K562 (cell line): ENCODE results near the gene DMD.

ENCODE experiments used
- ASH1L ChIP-seq: fragments of 450-650 bp; IDR thresholded peaks from 2 replicates; pipeline ENCODE4 v1.6.1; 2018; ENCODE audit warnings: borderline replicate concordance, mild to moderate bottlenecking, low read depth; ENCODE audit not compliant: partially characterized antibody
- CEBPB ChIP-seq: fragments of 450-650 bp; IDR thresholded peaks from 2 replicates; pipeline ENCODE4 v1.6.1; 2016; ENCODE audit warnings: missing genetic modification characterization, missing compliant biosample characterization
- EZH2 ChIP-seq: IDR thresholded peaks from 2 replicates; pipeline ENCODE4 v1.6.1; 2012; ENCODE audit warnings: low read depth, mild to moderate bottlenecking, inconsistent platforms, low read length, borderline replicate concordance
- HDGF ChIP-seq: fragments of 450-650 bp; IDR thresholded peaks from 2 replicates; pipeline ENCODE4 v1.6.1; 2016
- HNRNPH1 ChIP-seq: fragments of 200-400 bp; formaldehyde crosslinking; optimal IDR thresholded peaks from 2 replicates; pipeline ENCODE3; 2017; ENCODE audit warnings: low read depth, mild to moderate bottlenecking, low read length, moderate library complexity
- HSF4 ChIP-seq: fragments of 250-450 bp; sonication (Bioruptor Pico); IDR thresholded peaks from 2 replicates; pipeline ENCODE4 v2.1.2; 2022; ENCODE audit warnings: mild to moderate bottlenecking, moderate library complexity, borderline replicate concordance
- MXI1 ChIP-seq: IDR thresholded peaks from 2 replicates; pipeline ENCODE4 v1.6.1; 2011; ENCODE audit warnings: low read depth, mild to moderate bottlenecking, improper control_type of control experiment, low read length
- SMC3 ChIP-seq: conservative IDR thresholded peaks from 2 replicates; pipeline ENCODE4 v1.6.1; 2011; ENCODE audit warnings: low read depth, low read length, improper control_type of control experiment; ENCODE audit not compliant: insufficient read depth
- TF ChIP-seq, protein P1 (sequence below): fragments of 250-450 bp; sonication (Bioruptor Pico); IDR thresholded peaks from 2 replicates; pipeline ENCODE4 v1.8.0; 2022; ENCODE audit warnings: inconsistent platforms
- TF ChIP-seq, protein P2 (sequence below), 3 experiments: IDR thresholded peaks in 2 of 3; conservative IDR thresholded peaks in 1 of 3; 2 replicates each; pipeline ENCODE4 v1.5.1; 2011 to 2012; ENCODE audit warnings: low read length in 3 of 3, mild to moderate bottlenecking in 3 of 3, control low read depth in 2 of 3, improper control_type of control experiment in 1 of 3, inconsistent platforms in 1 of 3, low read depth in 1 of 3, mixed read lengths in 1 of 3, moderate library complexity in 1 of 3; ENCODE audit not compliant: insufficient read depth in 2 of 3
- TF ChIP-seq, protein P3 (sequence below): fragments of 450-650 bp; IDR thresholded peaks from 2 replicates; pipeline ENCODE4 v1.6.1; 2018; ENCODE audit warnings: mild to moderate bottlenecking, low read depth; ENCODE audit not compliant: partially characterized antibody

DNA sequence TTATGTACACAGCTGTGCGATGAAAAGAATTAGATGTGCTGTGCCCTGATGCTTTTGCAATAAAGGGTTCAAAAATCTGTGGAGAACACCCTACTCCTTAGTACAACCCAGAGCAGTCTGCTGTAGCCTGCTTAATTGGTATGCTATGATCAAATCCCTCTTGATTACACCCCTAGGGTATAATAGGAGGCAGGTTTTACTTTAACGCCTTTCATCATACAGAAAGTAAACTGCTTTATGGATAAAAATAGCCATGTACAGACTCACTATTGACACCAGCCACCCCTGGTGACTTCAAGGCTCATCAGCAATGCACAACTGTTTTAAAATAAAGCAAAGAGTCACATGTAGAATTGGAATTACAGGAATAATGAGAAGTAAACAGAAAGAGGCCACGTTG, 315.3 kb downstream of the DMD start:
- TF ChIP-seq, protein P1, sequence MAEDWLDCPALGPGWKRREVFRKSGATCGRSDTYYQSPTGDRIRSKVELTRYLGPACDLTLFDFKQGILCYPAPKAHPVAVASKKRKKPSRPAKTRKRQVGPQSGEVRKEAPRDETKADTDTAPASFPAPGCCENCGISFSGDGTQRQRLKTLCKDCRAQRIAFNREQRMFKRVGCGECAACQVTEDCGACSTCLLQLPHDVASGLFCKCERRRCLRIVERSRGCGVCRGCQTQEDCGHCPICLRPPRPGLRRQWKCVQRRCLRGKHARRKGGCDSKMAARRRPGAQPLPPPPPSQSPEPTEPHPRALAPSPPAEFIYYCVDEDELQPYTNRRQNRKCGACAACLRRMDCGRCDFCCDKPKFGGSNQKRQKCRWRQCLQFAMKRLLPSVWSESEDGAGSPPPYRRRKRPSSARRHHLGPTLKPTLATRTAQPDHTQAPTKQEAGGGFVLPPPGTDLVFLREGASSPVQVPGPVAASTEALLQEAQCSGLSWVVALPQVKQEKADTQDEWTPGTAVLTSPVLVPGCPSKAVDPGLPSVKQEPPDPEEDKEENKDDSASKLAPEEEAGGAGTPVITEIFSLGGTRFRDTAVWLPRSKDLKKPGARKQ, result no peak
- TF ChIP-seq, protein P2, sequence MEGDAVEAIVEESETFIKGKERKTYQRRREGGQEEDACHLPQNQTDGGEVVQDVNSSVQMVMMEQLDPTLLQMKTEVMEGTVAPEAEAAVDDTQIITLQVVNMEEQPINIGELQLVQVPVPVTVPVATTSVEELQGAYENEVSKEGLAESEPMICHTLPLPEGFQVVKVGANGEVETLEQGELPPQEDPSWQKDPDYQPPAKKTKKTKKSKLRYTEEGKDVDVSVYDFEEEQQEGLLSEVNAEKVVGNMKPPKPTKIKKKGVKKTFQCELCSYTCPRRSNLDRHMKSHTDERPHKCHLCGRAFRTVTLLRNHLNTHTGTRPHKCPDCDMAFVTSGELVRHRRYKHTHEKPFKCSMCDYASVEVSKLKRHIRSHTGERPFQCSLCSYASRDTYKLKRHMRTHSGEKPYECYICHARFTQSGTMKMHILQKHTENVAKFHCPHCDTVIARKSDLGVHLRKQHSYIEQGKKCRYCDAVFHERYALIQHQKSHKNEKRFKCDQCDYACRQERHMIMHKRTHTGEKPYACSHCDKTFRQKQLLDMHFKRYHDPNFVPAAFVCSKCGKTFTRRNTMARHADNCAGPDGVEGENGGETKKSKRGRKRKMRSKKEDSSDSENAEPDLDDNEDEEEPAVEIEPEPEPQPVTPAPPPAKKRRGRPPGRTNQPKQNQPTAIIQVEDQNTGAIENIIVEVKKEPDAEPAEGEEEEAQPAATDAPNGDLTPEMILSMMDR (IDR thresholded peaks at IDR 0.05 in 2 of 3, conservative IDR thresholded peaks at IDR 0.05 in 1 of 3; ENCODE audit: insufficient read depth in 2 of 3, low read depth in 1 of 3, low read length in 3 of 3), result no peak
- TF ChIP-seq, protein P3, sequence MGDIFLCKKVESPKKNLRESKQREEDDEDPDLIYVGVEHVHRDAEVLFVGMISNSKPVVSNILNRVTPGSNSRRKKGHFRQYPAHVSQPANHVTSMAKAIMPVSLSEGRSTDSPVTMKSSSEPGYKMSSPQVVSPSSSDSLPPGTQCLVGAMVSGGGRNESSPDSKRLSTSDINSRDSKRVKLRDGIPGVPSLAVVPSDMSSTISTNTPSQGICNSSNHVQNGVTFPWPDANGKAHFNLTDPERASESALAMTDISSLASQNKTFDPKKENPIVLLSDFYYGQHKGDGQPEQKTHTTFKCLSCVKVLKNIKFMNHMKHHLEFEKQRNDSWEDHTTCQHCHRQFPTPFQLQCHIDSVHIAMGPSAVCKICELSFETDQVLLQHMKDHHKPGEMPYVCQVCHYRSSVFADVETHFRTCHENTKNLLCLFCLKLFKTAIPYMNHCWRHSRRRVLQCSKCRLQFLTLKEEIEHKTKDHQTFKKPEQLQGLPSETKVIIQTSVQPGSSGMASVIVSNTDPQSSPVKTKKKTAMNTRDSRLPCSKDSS, result no peak
- TF ChIP-seq HSF4 (CRISPR knock-in tag) (no peak), SMC3 (no peak), EZH2 (no peak), ASH1L (no peak), HNRNPH1 (no peak), CEBPB (tag) (no peak), HDGF (no peak), MXI1 (no peak)
